HG03196 (cell line): ENCODE measurements around the gene SLC17A1.

Source experiments
- ATAC-seq: cut with Tn5 transposase; IDR thresholded peaks from one replicate; pipeline ENCODE4 v1.9.1; 2021; ENCODE audit not compliant: unreplicated experiment

SLC17A1 gene

GRCh38 chr6:25831532-25832306 lies at the start of gene SLC17A1:
SLC17A1 (minus strand) TSS chr6:25832052; CDS start chr6:25830557, 1,495 bp downstream.
- ATAC-seq: no peak

GRCh38 chr6:25880601-25881000 lies 48.7 kb upstream of the SLC17A1 start:
- ATAC-seq: no peak

- ATAC-seq: no peak
Measured at GRCh38 chr6:25878721-25879322, 47.0 kb upstream of the SLC17A1 start.

GRCh38 chr6:25875926-25876602 lies 44.2 kb upstream of the SLC17A1 start:
- no peak for ATAC-seq

GRCh38 chr6:25875563-25875905 lies 43.7 kb upstream of the SLC17A1 start:
- no peak for ATAC-seq

- ATAC-seq: no peak
Measured at GRCh38 chr6:25874822-25875562, 43.1 kb upstream of the SLC17A1 start.

GRCh38 chr6:25874118-25874517 lies 42.3 kb upstream of the SLC17A1 start, which contains the start of gene SLC17A3:
SLC17A3 (minus strand) TSS chr6:25874243; CDS start chr6:25868387, 5,856 bp downstream.
- no peak for ATAC-seq

GRCh38 chr6:25872814-25873213 lies 41.0 kb upstream of the SLC17A1 start:
- ATAC-seq: no peak

- ATAC-seq: no peak
Measured at GRCh38 chr6:25869840-25870239, 38.0 kb upstream of the SLC17A1 start.

GRCh38 chr6:25868436-25869183 lies 36.8 kb upstream of the SLC17A1 start:
- no peak for ATAC-seq

- ATAC-seq: no peak
Measured at GRCh38 chr6:25866011-25866410, 34.2 kb upstream of the SLC17A1 start.

GRCh38 chr6:25863360-25863759 lies 31.5 kb upstream of the SLC17A1 start:
- no peak for ATAC-seq

- no peak for ATAC-seq
Measured at GRCh38 chr6:25862199-25862598, 30.3 kb upstream of the SLC17A1 start.

GRCh38 chr6:25852756-25853155 lies 20.9 kb upstream of the SLC17A1 start:
- no peak for ATAC-seq

- no peak for ATAC-seq
Measured at GRCh38 chr6:25851961-25852360, 20.1 kb upstream of the SLC17A1 start.

GRCh38 chr6:25844518-25844917 lies 12.7 kb upstream of the SLC17A1 start:
- ATAC-seq: no peak

- no peak for ATAC-seq
Measured at GRCh38 chr6:25842526-25842925, 10.7 kb upstream of the SLC17A1 start.

GRCh38 chr6:25835442-25836283 lies 3.8 kb upstream of the SLC17A1 start:
- no peak for ATAC-seq

GRCh38 chr6:25834950-25835349 lies 3.1 kb upstream of the SLC17A1 start:
- no peak for ATAC-seq

GRCh38 chr6:25833136-25833535 lies 1.3 kb upstream of the SLC17A1 start:
- ATAC-seq: no peak
